K562 (cell line): ENCODE measurements around the gene KIF9. TPM values are rescaled to one million over a fixed set of nuclear protein-coding genes. Genes with fewer than 3 reads are reported as not detected.

Source experiments
- ARHGAP35 ChIP-seq: fragments of 450-650 bp; IDR thresholded peaks from 2 replicates; pipeline ENCODE4 v1.6.1; 2018; ENCODE audit not compliant: partially characterized antibody
- CHD4 ChIP-seq: fragments of 200-600 bp; sonication (generic); IDR thresholded peaks from 3 replicates; pipeline ENCODE4 v1.6.1; 2012; ENCODE audit warnings: low read depth, mild to moderate bottlenecking, mixed read lengths, low read length, inconsistent platforms; ENCODE audit not compliant: insufficient read depth, insufficient replicate concordance, poor library complexity, severe bottlenecking
- COPS2 ChIP-seq: fragments of 450-650 bp; conservative IDR thresholded peaks from 2 replicates; pipeline ENCODE4 v1.6.1; 2016; ENCODE audit warnings: mild to moderate bottlenecking, moderate library complexity
- FOS ChIP-seq: IDR thresholded peaks from 3 replicates; pipeline ENCODE4 v1.6.1; 2011; ENCODE audit not compliant: insufficient read length; ENCODE audit errors: extremely low read depth
- FOXM1 ChIP-seq, 2 experiments: fragments of 450-650 bp in 1 of 2; sonication (generic) in 1 of 2; formaldehyde crosslinking in 1 of 2; IDR thresholded peaks; 2 replicates each; pipeline versions ENCODE4 v1.6.1 to v1.9.0; 2017 to 2022; ENCODE audit warnings: low read depth in 2 of 2, mild to moderate bottlenecking in 2 of 2, missing genetic modification reagents in 1 of 2, moderate library complexity in 1 of 2
- GATA2 ChIP-seq: sonication (generic); formaldehyde crosslinking; IDR thresholded peaks from 2 replicates; pipeline ENCODE4 v1.4.0; 2020; ENCODE audit warnings: mild to moderate bottlenecking, missing genetic modification reagents
- HDAC3 ChIP-seq: fragments of 450-650 bp; IDR thresholded peaks from 2 replicates; pipeline ENCODE4 v1.6.1; 2018; ENCODE audit warnings: borderline replicate concordance, mild to moderate bottlenecking, moderate library complexity; ENCODE audit not compliant: partially characterized antibody
- HDGF ChIP-seq: fragments of 450-650 bp; IDR thresholded peaks from 2 replicates; pipeline ENCODE4 v1.6.1; 2016
- MTA3 ChIP-seq: fragments of 450-650 bp; formaldehyde crosslinking; IDR thresholded peaks from 2 replicates; pipeline ENCODE4 v1.6.1; 2017; ENCODE audit warnings: mild to moderate bottlenecking, borderline replicate concordance
- NBN ChIP-seq: fragments of 450-650 bp; IDR thresholded peaks from 2 replicates; pipeline ENCODE4 v1.6.1; 2016; ENCODE audit warnings: low read depth, mild to moderate bottlenecking
- RAD51 ChIP-seq: fragments of 450-650 bp; IDR thresholded peaks from 2 replicates; pipeline ENCODE4 v1.7.1; 2016; ENCODE audit warnings: low read depth, mild to moderate bottlenecking, borderline replicate concordance
- RFX1 ChIP-seq: fragments of 450-650 bp; IDR thresholded peaks from 2 replicates; pipeline ENCODE4 v1.6.1; 2016; ENCODE audit warnings: mild to moderate bottlenecking, moderate library complexity
- SREBF2 ChIP-seq: sonication (generic); formaldehyde crosslinking; IDR thresholded peaks from 2 replicates; pipeline ENCODE4 v1.4.0; 2020; ENCODE audit warnings: mild to moderate bottlenecking, missing genetic modification reagents
- TCFL5 ChIP-seq: fragments of 250-450 bp; sonication (Bioruptor Pico); conservative IDR thresholded peaks from 2 replicates; pipeline ENCODE4 v1.6.1; 2021; ENCODE audit warnings: mild to moderate bottlenecking, moderate library complexity, matching md5 sums
- ZBTB40 ChIP-seq, 2 experiments: fragments of 450-650 bp in 1 of 2; sonication (generic) in 1 of 2; formaldehyde crosslinking in 1 of 2; IDR thresholded peaks; 2 replicates each; pipeline versions ENCODE4 v1.7.1 to v1.9.0; 2016 to 2022; ENCODE audit warnings: inconsistent platforms in 1 of 2, mild to moderate bottlenecking in 1 of 2, missing genetic modification reagents in 1 of 2
- ZBTB8A ChIP-seq: fragments of 450-650 bp; IDR thresholded peaks from 2 replicates; pipeline ENCODE4 v1.6.1; 2018; ENCODE audit warnings: mild to moderate bottlenecking, moderate library complexity; ENCODE audit not compliant: partially characterized antibody
- ZNF174 ChIP-seq: fragments of 250-450 bp; sonication (Bioruptor Pico); IDR thresholded peaks from 2 replicates; pipeline ENCODE4 v1.4.0; 2020; ENCODE audit warnings: mild to moderate bottlenecking
- ZNF398 ChIP-seq: fragments of 250-450 bp; sonication (Bioruptor Pico); IDR thresholded peaks from 2 replicates; pipeline ENCODE4 v1.8.0; 2021; ENCODE audit warnings: moderate library complexity, mild to moderate bottlenecking, inconsistent platforms
- polyA plus RNA-seq, 8 experiments: library from polyadenylated mRNA; depleted of rRNA in 4 of 8; stranded (reverse) in 5 of 8; unstranded in 3 of 8; fragments of >200 nt; fragmentation: Nextera tagmentation in 2 of 8; fragmentation: Illumina TruSeq in 1 of 8; extraction: Ambion mirVana in 2 of 8; extraction: Trizol in 1 of 8; gene quantifications; 2 replicates each; pipeline versions ENCODE4 v1.2.1 to v1.2.3, GENCODE V29; 2011 to 2014; ENCODE audit warnings: inconsistent platforms in 1 of 8, missing spikeins in 1 of 8
- total RNA-seq, 7 experiments: library from RNA; depleted of rRNA in 6 of 7; stranded (reverse); fragments of >200 nt in 6 of 7; fragmentation: Illumina TruSeq in 2 of 7; extraction: Trizol in 2 of 7; gene quantifications; 2 replicates each; pipeline versions ENCODE4 v1.2.1 to v1.2.3, GENCODE V29; 2011 to 2021; ENCODE audit warnings: low replicate concordance in 1 of 7

Gene KIF9
- total and polyA plus RNA-seq, 9 of the 15 experiments (the other 6 are each of a cell fraction or from before 2014, with no cell fraction given), result 16.9 to 56.9 (median 25.0) TPM

- TF ChIP-seq ZBTB40 (IDR thresholded peaks at IDR 0.05), result peak; percentile 55; the same call in 1 of the 2 replicates
- no peak for TF ChIP-seq ZBTB40 (CRISPR knock-in tag; IDR thresholded peaks at IDR 0.05)
- TF ChIP-seq RAD51, result 0 out of 2 replicates have a peak, but pooled peaks have one; percentile 28
- no peak for TF ChIP-seq SREBF2
- TF ChIP-seq ARHGAP35, result no peak
- TF ChIP-seq ZNF398 (CRISPR knock-in tag), result no peak
- no peak for TF ChIP-seq COPS2
- TF ChIP-seq NBN, result peak; percentile 93
- no peak for TF ChIP-seq ZNF174 (CRISPR knock-in tag)
- TF ChIP-seq CHD4, result peak; percentile 12
- no peak for TF ChIP-seq HDGF
- TF ChIP-seq FOS, result no peak
- TF ChIP-seq RFX1, result 0 out of 2 replicates have a peak, but pooled peaks have one; percentile 9
- peak; percentile 90 for TF ChIP-seq MTA3
- TF ChIP-seq HDAC3, result peak; percentile 82
- peak; percentile 95 for TF ChIP-seq FOXM1 (IDR thresholded peaks at IDR 0.05; ENCODE audit: low read depth)
- 0 out of 2 replicates have a peak, but pooled peaks have one; percentile 15 for TF ChIP-seq FOXM1 (CRISPR knock-in tag; IDR thresholded peaks at IDR 0.05; ENCODE audit: low read depth)
- TF ChIP-seq TCFL5 (CRISPR knock-in tag), result no peak
- no peak for TF ChIP-seq ZBTB8A
- no peak for TF ChIP-seq GATA2 (CRISPR knock-in tag)
Observed at GRCh38 chr3:47315069-47315647, 32.6 kb upstream of the KIF9 start (continued).
